ENCODE data around the gene FNIP1. TPM values are rescaled to one million over a fixed set of nuclear protein-coding genes. Genes with fewer than 3 reads are reported as not detected.

Gene FNIP1
- total and polyA plus RNA-seq, 2 of the 8 experiments (the other 6 are each of a cell fraction or from before 2014, with no cell fraction given), result 3.5 to 17.3 TPM

- TF ChIP-seq ASH2L (IDR thresholded peaks at IDR 0.05; ENCODE audit: low read length) (peak; percentile 10), TCF12 (IDR thresholded peaks at IDR 0.05; ENCODE audit: low read depth, low read length) (no peak), RXRA (IDR thresholded peaks at IDR 0.05; ENCODE audit: insufficient read depth, low read depth, low read length) (no peak), BACH1 (IDR thresholded peaks at IDR 0.05; ENCODE audit: low read length) (no peak), SAP30 (IDR thresholded peaks at IDR 0.05; ENCODE audit: insufficient read depth, insufficient replicate concordance, low read length) (peak; percentile 6), PHF8 (conservative IDR thresholded peaks at IDR 0.05; ENCODE audit: low read depth, low read length) (0 out of 2 replicates have a peak, but pooled peaks have one; percentile 30), POLR2A (IDR thresholded peaks at IDR 0.05; ENCODE audit: control extremely low read depth in 1 of 2, low read depth in 2 of 2, low read length in 2 of 2) (peak in 1 of 2 experiments; percentile 45; a peak in 1 of 3 replicates), RNF2 (IDR thresholded peaks at IDR 0.05; ENCODE audit: borderline replicate concordance, low read depth, low read length, missing control alignments, poor library complexity, severe bottlenecking) (no peak), NANOG (IDR thresholded peaks at IDR 0.05; ENCODE audit: insufficient read depth, low read depth, low read length, poor library complexity, severe bottlenecking) (no peak), CTBP2 (IDR thresholded peaks at IDR 0.05; ENCODE audit: borderline replicate concordance, insufficient read depth, insufficient read length, low read length) (no peak)
- H3K23me2 ChIP-seq (ENCODE audit: low read depth, low read length), result peaks cover 2% of the 10 kb centered on the region; the same call in 1 of the 2 replicates
- 11% methylated on average over 24 of the region's 24 CpGs; no CpG with 5 or more reads in 1 of the 2 experiments for WGBS, 2 experiments (ENCODE audit: extremely low coverage in 1 of 2, insufficient coverage in 1 of 2, insufficient read length in 1 of 2, insufficient replicate concordance in 2 of 2, low coverage in 1 of 2, low lambda C conversion rate in 2 of 2, missing lambda C conversion rate in 1 of 2)
- peak overlapping the region; percentile 96 for H3K18ac ChIP-seq (ENCODE audit: extremely low read depth, low read length)
- H2BK120ac ChIP-seq (replicated peaks; ENCODE audit: low read depth, low read length), result peak overlapping the region; percentile 29
- peaks cover 13 to 39% of the 10 kb centered on the region in 2 experiments for H3K79me2 ChIP-seq (ENCODE audit: control insufficient read depth in 1 of 2, insufficient read depth in 2 of 2, low read length in 2 of 2)
- peak overlapping the region; percentile 27 for H2AFZ ChIP-seq (ENCODE audit: low read length)
- H2BK15ac ChIP-seq (ENCODE audit: low read length), result no peak overlapping the region
- peak overlapping the region; percentile 90 for H2BK5ac ChIP-seq (ENCODE audit: low read depth, low read length)
- peak overlapping the region; percentile 79 for H3K4ac ChIP-seq (replicated peaks; ENCODE audit: insufficient read length, low read depth, low read length)
- H3K9me3 ChIP-seq (ENCODE audit: insufficient read depth in 2 of 2, low read depth in 1 of 2, low read length in 1 of 2), result no peaks in the 10 kb centered on the region
- peak overlapping the region; percentile 90 for H3K27ac ChIP-seq (ENCODE audit: low read depth, low read length)
- peak overlapping the region; percentile 12 for H3K14ac ChIP-seq (ENCODE audit: insufficient read length)
- H3K36me3 ChIP-seq (ENCODE audit: control insufficient read depth in 2 of 4, insufficient read depth in 4 of 4, low read length in 3 of 4), result no peaks in the 10 kb centered on the region
- peak overlapping the region; percentile 41; the same call in 1 of the 2 replicates for H2BK12ac ChIP-seq (ENCODE audit: low read depth, low read length)
- peak overlapping the region; percentile 89 to 99 (median 96) for H3K4me3 ChIP-seq (ENCODE audit: extremely low read depth in 1 of 4, insufficient read depth in 2 of 4, low read depth in 3 of 4, low read length in 4 of 4)
- DNase-seq (ENCODE audit: low read depth in 1 of 2, low spot score in 2 of 2), result no peak
- peak overlapping the region; percentile 92 to 96 (median 94) for H3K9ac ChIP-seq (replicated peaks in 1 of 4; ENCODE audit: extremely low read depth in 1 of 4, low read depth in 3 of 4, low read length in 3 of 4)
- no peaks in the 10 kb centered on the region; the same call in 1 of the 2 replicates for H3K79me1 ChIP-seq (ENCODE audit: low read depth, low read length)
- H4K5ac ChIP-seq (ENCODE audit: insufficient read length, low read depth, low read length), result peak overlapping the region; percentile 90
- H3K4me2 ChIP-seq (ENCODE audit: insufficient read depth in 1 of 2, low read depth in 2 of 2, low read length in 2 of 2), result peak overlapping the region; percentile 82 to 90
- no peak for FAIRE-seq
- H2AK5ac ChIP-seq (ENCODE audit: low read depth, low read length), result no peak overlapping the region
- H3K27me3 ChIP-seq (replicated peaks in 1 of 4; ENCODE audit: control insufficient read depth in 3 of 4, extremely low read depth in 1 of 4, insufficient read depth in 3 of 4, low read length in 3 of 4), result no peaks in the 10 kb centered on the region
- H4K20me1 ChIP-seq (replicated peaks in 1 of 2; ENCODE audit: control insufficient read depth in 1 of 2, insufficient read depth in 2 of 2, low read length in 2 of 2), result peaks cover 2 to 11% of the 10 kb centered on the region in 2 experiments
- H3K4me1 ChIP-seq (replicated peaks in 1 of 4; ENCODE audit: control insufficient read depth in 3 of 4, insufficient read depth in 4 of 4, low read length in 3 of 4), result peaks cover 0 to 2% (median 0%) of the 10 kb centered on the region in 4 experiments; a peak in 1 of 7 replicates
- CTCF ChIA-PET (ENCODE audit: partially characterized antibody), result interaction anchor here (1.3 kb wide), 1 partner anchor 47 kb away, joined by 6 read pairs; no protein-coding TSS in a partner anchor
- H3K56ac ChIP-seq (replicated peaks; ENCODE audit: insufficient read length, low read depth, low read length), result peak overlapping the region; percentile 56
- H4K91ac ChIP-seq (replicated peaks; ENCODE audit: insufficient read length, low read length), result peak overlapping the region; percentile 64
- H3K23ac ChIP-seq (ENCODE audit: insufficient read length), result no peak overlapping the region
- POLR2A ChIA-PET (ENCODE audit: partially characterized antibody), result interaction anchor here (0.6 to 1.2 kb wide), 6 partner anchors 9 to 161 kb away, joined by 3 to 6 read pairs (median 4); partner anchors contain the start of gene FNIP1
- H4K8ac ChIP-seq (ENCODE audit: extremely low read depth, insufficient read depth, low read length), result peak overlapping the region; percentile 84; the same call in 1 of the 2 replicates
- H2BK20ac ChIP-seq (ENCODE audit: low read length), result no peak overlapping the region
Measured at GRCh38 chr5:131635684-131636572, 160.9 kb downstream of the FNIP1 start.
